ENCODE results near the gene GRK4.

GRCh38 chr4:2932951-2933565 is 30.3 kb upstream of the GRK4 start:
- TF ChIP-seq GABPA (IDR thresholded peaks at IDR 0.05; ENCODE audit: borderline replicate concordance, insufficient read depth, low read length) (no peak), SP1 (IDR thresholded peaks at IDR 0.05; ENCODE audit: low read depth, low read length) (no peak), ZNF274 (IDR thresholded peaks at IDR 0.05; ENCODE audit: borderline replicate concordance, extremely low read depth, low read length) (no peak), CTCF (IDR thresholded peaks at IDR 0.05; ENCODE audit: control extremely low read depth in 1 of 3, insufficient read depth in 1 of 3, low read depth in 1 of 3, low read length in 3 of 3) (no peak)
